OCI-LY1 (cell line): ENCODE measurements around the gene DOCK1.

Experiments used
- H2AFZ ChIP-seq: fragments of 200-600 bp; sonication (generic), shearing (Covaris generic); 2 replicates; pipeline ENCODE4 v1.6.0; 2014; ENCODE audit warnings: antibody characterized with exemption, mild to moderate bottlenecking, low read length
- H3F3A ChIP-seq: fragments of 200-600 bp; sonication (generic), shearing (Covaris generic); 2 replicates; pipeline ENCODE4 v1.6.0; 2014; ENCODE audit warnings: mild to moderate bottlenecking, antibody characterized with exemption, low read length, moderate library complexity; ENCODE audit not compliant: insufficient read depth
- H3K27ac ChIP-seq: fragments of 200-600 bp; sonication (generic); 2 replicates; pipeline ENCODE4 v1.5.1; 2014; ENCODE audit warnings: low read length, mixed run types, mild to moderate bottlenecking, low read depth; ENCODE audit not compliant: poor library complexity, severe bottlenecking
- H3K27me3 ChIP-seq: fragments of 200-600 bp; sonication (generic); 2 replicates; pipeline ENCODE4 v1.6.0; 2014; ENCODE audit warnings: antibody characterized with exemption, mild to moderate bottlenecking, low read length, moderate library complexity; ENCODE audit not compliant: insufficient read depth
- H3K36me3 ChIP-seq: fragments of 200-600 bp; sonication (generic); 2 replicates; pipeline ENCODE4 v1.6.1; 2014; ENCODE audit warnings: mild to moderate bottlenecking, antibody characterized with exemption, low read length, moderate library complexity, mixed read lengths; ENCODE audit not compliant: insufficient read depth
- H3K4me1 ChIP-seq: fragments of 200-600 bp; sonication (generic); 2 replicates; pipeline ENCODE4 v1.5.1; 2014; ENCODE audit warnings: mild to moderate bottlenecking, low read length, moderate library complexity; ENCODE audit not compliant: insufficient read depth, severe bottlenecking
- H3K4me2 ChIP-seq: fragments of 200-600 bp; sonication (generic), shearing (Covaris generic); 2 replicates; pipeline ENCODE4 v1.6.1; 2014; ENCODE audit warnings: low read length
- H3K4me3 ChIP-seq: fragments of 200-600 bp; sonication (generic); 2 replicates; pipeline ENCODE4 v1.5.1; 2014; ENCODE audit warnings: low read length, low read depth, mild to moderate bottlenecking, mixed read lengths; ENCODE audit not compliant: poor library complexity, severe bottlenecking
- H3K79me2 ChIP-seq: fragments of 200-600 bp; shearing (Covaris generic); 2 replicates; pipeline ENCODE4 v1.6.1; 2016; ENCODE audit warnings: mixed run types, low read length, mixed read lengths; ENCODE audit not compliant: insufficient read depth
- H3K9ac ChIP-seq: fragments of 200-600 bp; sonication (generic), shearing (Covaris generic); 2 replicates; pipeline ENCODE4 v1.6.1; 2014; ENCODE audit warnings: mild to moderate bottlenecking, low read length, mixed read lengths
- H3K9me2 ChIP-seq: fragments of 200-600 bp; sonication (generic), shearing (Covaris generic); 2 replicates; pipeline ENCODE4 v1.6.1; 2014; ENCODE audit warnings: low read depth, mild to moderate bottlenecking, low read length, mixed read lengths
- H3K9me3 ChIP-seq: fragments of 200-600 bp; shearing (Covaris generic); 2 replicates; pipeline ENCODE4 v1.6.1; 2014; ENCODE audit warnings: low read length, mixed read lengths
- H4K20me1 ChIP-seq: fragments of 200-600 bp; sonication (generic), shearing (Covaris generic); 2 replicates; pipeline ENCODE4 v1.6.0; 2016; ENCODE audit warnings: mild to moderate bottlenecking, low read length; ENCODE audit not compliant: insufficient read depth
- EZH2 ChIP-seq: fragments of 200-600 bp; sonication (generic), shearing (Covaris generic); IDR thresholded peaks from 2 replicates; pipeline ENCODE4 v1.8.0; 2017; ENCODE audit warnings: borderline replicate concordance, mixed run types, mild to moderate bottlenecking, antibody characterized with exemption, low read length, moderate library complexity, mixed read lengths
- TF ChIP-seq, protein P1 (sequence below): fragments of 200-600 bp; sonication (generic), shearing (Covaris generic); IDR thresholded peaks from 2 replicates; pipeline ENCODE4 v1.5.1; 2017; ENCODE audit warnings: mild to moderate bottlenecking, antibody characterized with exemption, low read length, moderate library complexity, mixed read lengths

DOCK1 gene

DNA sequence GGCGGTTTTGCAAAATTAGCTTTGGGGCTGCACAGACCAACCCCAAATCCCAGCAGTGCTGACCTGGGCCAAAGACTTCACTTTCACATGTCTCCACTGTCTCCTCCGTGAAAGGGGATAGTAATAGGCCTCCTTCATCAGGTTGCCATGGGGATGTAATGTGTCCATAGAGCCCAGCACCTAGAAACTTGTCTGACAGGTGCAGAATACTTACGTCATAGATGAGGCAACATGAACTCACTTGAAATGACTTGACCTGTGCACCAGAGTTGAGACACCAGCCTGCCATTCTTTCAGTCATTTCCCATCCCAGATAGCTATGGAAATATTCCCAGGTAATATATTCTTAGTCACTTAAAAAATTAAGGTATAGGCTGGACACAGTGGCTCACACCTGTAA, 196.9 kb downstream of the DOCK1 start:
- no peak overlapping the region for H3K4me3 ChIP-seq
- H3F3A ChIP-seq = no peaks in the 10 kb centered on the region
- no peak overlapping the region for H3K4me2 ChIP-seq
- no peaks in the 10 kb centered on the region for H3K9me3 ChIP-seq
- H3K79me2 ChIP-seq = no peaks in the 10 kb centered on the region
- no peaks in the 10 kb centered on the region for H3K36me3 ChIP-seq
- TF ChIP-seq, protein P1, sequence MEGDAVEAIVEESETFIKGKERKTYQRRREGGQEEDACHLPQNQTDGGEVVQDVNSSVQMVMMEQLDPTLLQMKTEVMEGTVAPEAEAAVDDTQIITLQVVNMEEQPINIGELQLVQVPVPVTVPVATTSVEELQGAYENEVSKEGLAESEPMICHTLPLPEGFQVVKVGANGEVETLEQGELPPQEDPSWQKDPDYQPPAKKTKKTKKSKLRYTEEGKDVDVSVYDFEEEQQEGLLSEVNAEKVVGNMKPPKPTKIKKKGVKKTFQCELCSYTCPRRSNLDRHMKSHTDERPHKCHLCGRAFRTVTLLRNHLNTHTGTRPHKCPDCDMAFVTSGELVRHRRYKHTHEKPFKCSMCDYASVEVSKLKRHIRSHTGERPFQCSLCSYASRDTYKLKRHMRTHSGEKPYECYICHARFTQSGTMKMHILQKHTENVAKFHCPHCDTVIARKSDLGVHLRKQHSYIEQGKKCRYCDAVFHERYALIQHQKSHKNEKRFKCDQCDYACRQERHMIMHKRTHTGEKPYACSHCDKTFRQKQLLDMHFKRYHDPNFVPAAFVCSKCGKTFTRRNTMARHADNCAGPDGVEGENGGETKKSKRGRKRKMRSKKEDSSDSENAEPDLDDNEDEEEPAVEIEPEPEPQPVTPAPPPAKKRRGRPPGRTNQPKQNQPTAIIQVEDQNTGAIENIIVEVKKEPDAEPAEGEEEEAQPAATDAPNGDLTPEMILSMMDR = no peak
- TF ChIP-seq EZH2 = no peak
- no peak overlapping the region for H3K9ac ChIP-seq
- H3K27ac ChIP-seq = no peak overlapping the region
- no peaks in the 10 kb centered on the region for H4K20me1 ChIP-seq
- no peaks in the 10 kb centered on the region for H3K4me1 ChIP-seq
- H2AFZ ChIP-seq = no peak overlapping the region
- no peaks in the 10 kb centered on the region for H3K9me2 ChIP-seq
- no peaks in the 10 kb centered on the region for H3K27me3 ChIP-seq

DNA sequence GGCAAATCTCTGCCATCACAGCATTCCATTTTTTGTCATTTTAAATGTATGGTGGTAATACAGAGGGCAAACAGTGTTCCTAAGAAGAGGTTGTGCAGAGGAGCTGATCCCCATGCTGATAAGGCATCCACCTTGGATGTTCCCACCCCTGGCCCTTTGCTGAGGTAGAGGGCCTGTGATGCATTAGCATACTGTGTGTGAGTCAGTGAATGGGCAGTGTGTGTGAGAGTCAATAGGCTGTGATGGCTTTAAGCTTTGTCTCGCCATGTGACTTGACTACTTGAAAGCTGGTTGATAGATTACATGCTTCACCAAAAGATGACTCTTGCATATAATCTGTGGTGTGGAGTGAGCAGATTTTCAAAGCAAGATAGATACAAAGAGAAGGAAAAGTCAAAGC, 209.9 kb downstream of the DOCK1 start:
- Histone ChIP-seq H3K9ac (no peak overlapping the region), H3K4me2 (no peak overlapping the region), H3K27ac (no peak overlapping the region), H3K79me2 (no peaks in the 10 kb centered on the region), H3K9me3 (no peaks in the 10 kb centered on the region), H3K27me3 (no peaks in the 10 kb centered on the region), H2AFZ (no peak overlapping the region), H4K20me1 (no peaks in the 10 kb centered on the region), H3K4me3 (no peak overlapping the region), H3K4me1 (no peaks in the 10 kb centered on the region), H3K36me3 (no peaks in the 10 kb centered on the region), H3K9me2 (no peaks in the 10 kb centered on the region), H3F3A (no peaks in the 10 kb centered on the region)
- TF ChIP-seq, protein P1 = no peak
- no peak for TF ChIP-seq EZH2

DNA sequence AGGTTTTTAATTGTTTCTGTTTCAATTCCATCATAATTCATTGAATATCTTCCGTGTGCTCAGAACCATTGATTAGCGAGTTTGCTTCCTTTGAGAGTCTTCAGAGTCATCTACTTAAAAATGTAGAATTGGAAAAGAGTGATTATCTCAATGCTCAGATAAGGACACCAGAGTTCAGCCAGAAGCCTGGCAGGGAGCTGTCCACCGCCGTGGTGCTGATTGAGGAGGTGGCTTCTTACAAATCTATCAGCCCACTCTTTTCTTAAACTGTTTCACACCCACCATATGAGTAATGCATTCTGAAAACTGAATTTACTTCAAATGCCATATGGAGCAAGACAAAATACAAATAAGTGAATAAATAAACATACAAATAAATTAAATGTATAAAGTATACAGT, 211.9 kb downstream of the DOCK1 start:
- H3K79me2 ChIP-seq = no peaks in the 10 kb centered on the region
- no peak overlapping the region for H3K27ac ChIP-seq
- H3K4me2 ChIP-seq = no peak overlapping the region
- H3K9ac ChIP-seq = no peak overlapping the region
- H3K27me3 ChIP-seq = no peaks in the 10 kb centered on the region
- no peak overlapping the region for H3K4me3 ChIP-seq
- no peak for TF ChIP-seq EZH2
- TF ChIP-seq, protein P1 = no peak
- no peaks in the 10 kb centered on the region for H3K9me2 ChIP-seq
- no peaks in the 10 kb centered on the region for H4K20me1 ChIP-seq
- H3K4me1 ChIP-seq = no peaks in the 10 kb centered on the region
- no peaks in the 10 kb centered on the region for H3K9me3 ChIP-seq
- no peak overlapping the region for H2AFZ ChIP-seq
- no peaks in the 10 kb centered on the region for H3K36me3 ChIP-seq
- no peaks in the 10 kb centered on the region for H3F3A ChIP-seq
